MG63 (cell line): ENCODE data around the gene PLA1A. TPM values are rescaled to one million over a fixed set of nuclear protein-coding genes. Genes with fewer than 3 reads are reported as not detected.

ENCODE experiments used
- DNase-seq: peaks from one replicate; pipeline ENCODE4 v3.0.0-alpha.2; 2020
- H3K27me3 ChIP-seq: fragments of 250-450 bp; sonication (Bioruptor Pico); 2 replicates; pipeline ENCODE4 v1.5.1; 2020; ENCODE audit warnings: mild to moderate bottlenecking, moderate library complexity
- H3K36me3 ChIP-seq: fragments of 250-450 bp; sonication (Bioruptor Pico); 2 replicates; pipeline ENCODE4 v1.5.1; 2020; ENCODE audit warnings: mild to moderate bottlenecking, moderate library complexity
- H3K4me3 ChIP-seq: fragments of 250-450 bp; sonication (Bioruptor Pico); 2 replicates; pipeline ENCODE4 v1.5.1; 2020; ENCODE audit warnings: mild to moderate bottlenecking, moderate library complexity
- H3K9me3 ChIP-seq: fragments of 250-450 bp; sonication (Bioruptor Pico); 2 replicates; pipeline ENCODE4 v1.5.1; 2020; ENCODE audit warnings: mild to moderate bottlenecking, moderate library complexity
- total RNA-seq: library from RNA; depleted of rRNA; stranded (reverse); fragments of >200 nt; shearing (Covaris generic); gene quantifications from 2 replicates; pipeline ENCODE4 v1.2.3, GENCODE V29; 2014; ENCODE audit warnings: low replicate concordance

Gene PLA1A
- total RNA-seq, 1 experiment from 2014 or later: not detected

DNA sequence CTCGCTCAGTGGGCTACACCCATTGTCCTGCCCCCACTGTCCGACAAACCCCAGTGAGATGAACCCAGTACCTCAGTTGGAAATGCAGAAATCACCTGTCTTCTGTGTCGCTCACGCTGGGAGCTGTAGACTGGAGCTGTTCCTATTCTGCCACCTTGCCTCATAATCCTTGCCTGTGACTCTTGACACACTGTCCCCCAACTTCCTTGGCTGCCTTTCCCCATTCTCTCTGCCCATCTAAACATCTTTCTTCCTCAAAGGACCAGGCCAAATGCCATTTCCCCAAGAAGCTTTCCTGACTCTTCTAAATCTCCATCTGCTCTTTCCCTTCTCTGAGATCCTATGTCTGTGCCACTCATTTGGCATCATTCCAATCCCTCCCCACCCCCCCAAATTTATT lies 28.5 kb upstream of the PLA1A start:
- Histone ChIP-seq H3K4me3 (no peak overlapping the region), H3K9me3 (no peaks in the 10 kb centered on the region; the same call in 1 of the 2 replicates), H3K27me3 (peaks cover 2% of the 10 kb centered on the region; the same call in 1 of the 2 replicates), H3K36me3 (no peaks in the 10 kb centered on the region)
- DNase-seq: no peak

DNA sequence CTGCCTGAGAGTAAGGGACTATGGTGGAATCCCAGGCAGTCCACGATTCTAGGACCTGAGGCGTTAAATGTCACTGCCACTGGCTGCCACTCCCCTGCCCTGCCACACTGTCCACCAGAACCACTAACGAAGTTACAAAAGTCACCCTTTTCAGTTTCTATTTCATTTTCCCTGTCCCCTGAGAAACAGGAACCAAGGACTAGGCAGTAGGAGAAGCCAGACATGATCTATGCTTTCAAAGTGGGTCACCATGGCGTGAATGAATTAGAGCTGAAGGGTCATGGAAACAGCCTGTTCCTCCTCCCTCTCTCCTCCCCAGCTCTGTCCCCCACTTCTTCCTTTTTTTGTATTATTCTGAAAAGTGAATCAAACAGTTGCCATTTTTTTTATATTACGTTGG lies 27.5 kb upstream of the PLA1A start:
- Histone ChIP-seq H3K9me3 (no peaks in the 10 kb centered on the region; the same call in 1 of the 2 replicates), H3K36me3 (no peaks in the 10 kb centered on the region), H3K4me3 (no peak overlapping the region), H3K27me3 (peaks cover 2% of the 10 kb centered on the region; the same call in 1 of the 2 replicates)
- DNase-seq: no peak

DNA sequence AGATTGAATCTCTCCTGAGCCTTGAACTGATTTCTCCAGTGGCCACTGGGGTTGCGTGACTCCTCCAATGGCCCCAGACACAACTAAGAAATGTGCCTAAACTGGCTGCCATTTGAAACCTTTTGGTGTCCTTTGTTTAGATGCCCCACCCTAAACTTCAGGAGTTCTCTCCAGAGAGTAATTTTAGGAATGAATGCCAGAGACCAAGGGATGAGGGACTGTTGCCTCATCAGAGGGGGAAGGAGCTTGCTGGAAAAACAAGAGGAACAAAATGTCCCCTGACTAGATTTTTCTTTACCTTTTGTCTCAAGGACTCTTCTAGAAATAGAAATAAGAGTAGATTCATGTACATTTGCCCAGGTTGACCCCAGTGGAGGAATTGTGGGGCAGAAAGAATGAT lies 26.5 kb upstream of the PLA1A start:
- Histone ChIP-seq H3K9me3 (no peaks in the 10 kb centered on the region), H3K4me3 (no peak overlapping the region), H3K36me3 (no peaks in the 10 kb centered on the region), H3K27me3 (no peaks in the 10 kb centered on the region; the same call in 1 of the 2 replicates)
- no peak for DNase-seq

DNA sequence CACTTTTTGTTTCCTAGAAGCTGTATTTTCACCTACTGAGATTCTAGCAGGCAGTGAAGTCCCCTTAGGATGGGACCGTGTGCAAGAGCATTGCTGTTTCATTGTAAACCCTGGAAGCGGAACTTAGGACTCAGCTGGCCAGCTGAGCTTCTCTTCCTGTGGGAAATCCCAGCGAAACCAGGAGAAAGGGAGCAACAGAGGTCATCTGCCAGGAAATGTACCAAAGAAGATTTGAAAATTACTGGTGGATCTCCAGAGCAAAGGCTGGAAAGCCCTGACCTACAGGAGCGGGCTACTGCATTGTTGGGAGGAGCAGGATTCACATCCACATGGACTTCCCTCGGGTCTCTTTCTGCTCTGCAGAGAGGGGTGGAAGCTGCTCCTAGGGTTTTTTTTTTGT lies 26.0 kb upstream of the PLA1A start:
- DNase-seq: no peak
- Histone ChIP-seq H3K9me3 (no peaks in the 10 kb centered on the region), H3K27me3 (no peaks in the 10 kb centered on the region; the same call in 1 of the 2 replicates), H3K4me3 (no peak overlapping the region), H3K36me3 (no peaks in the 10 kb centered on the region)

DNA sequence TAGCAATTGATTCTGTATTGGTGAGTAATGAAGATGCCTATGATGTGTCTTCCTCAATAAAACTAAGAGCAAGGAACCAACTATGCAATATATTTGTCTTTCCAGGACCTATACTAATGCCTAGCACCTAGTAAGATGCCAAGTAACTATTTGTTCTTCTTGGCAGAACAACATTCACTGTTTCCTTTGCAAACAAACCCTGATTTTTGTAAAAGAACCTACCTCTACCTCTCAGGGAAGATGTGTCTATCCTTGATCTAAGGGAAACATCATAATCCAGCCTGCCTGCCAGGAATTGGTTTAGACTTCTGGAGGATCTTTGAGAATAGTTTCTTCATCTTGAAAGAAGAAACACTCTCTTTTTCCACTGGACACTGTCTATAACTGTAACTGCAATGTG lies 22.2 kb upstream of the PLA1A start:
- Histone ChIP-seq H3K9me3 (no peaks in the 10 kb centered on the region), H3K36me3 (no peaks in the 10 kb centered on the region), H3K4me3 (no peak overlapping the region)

DNA sequence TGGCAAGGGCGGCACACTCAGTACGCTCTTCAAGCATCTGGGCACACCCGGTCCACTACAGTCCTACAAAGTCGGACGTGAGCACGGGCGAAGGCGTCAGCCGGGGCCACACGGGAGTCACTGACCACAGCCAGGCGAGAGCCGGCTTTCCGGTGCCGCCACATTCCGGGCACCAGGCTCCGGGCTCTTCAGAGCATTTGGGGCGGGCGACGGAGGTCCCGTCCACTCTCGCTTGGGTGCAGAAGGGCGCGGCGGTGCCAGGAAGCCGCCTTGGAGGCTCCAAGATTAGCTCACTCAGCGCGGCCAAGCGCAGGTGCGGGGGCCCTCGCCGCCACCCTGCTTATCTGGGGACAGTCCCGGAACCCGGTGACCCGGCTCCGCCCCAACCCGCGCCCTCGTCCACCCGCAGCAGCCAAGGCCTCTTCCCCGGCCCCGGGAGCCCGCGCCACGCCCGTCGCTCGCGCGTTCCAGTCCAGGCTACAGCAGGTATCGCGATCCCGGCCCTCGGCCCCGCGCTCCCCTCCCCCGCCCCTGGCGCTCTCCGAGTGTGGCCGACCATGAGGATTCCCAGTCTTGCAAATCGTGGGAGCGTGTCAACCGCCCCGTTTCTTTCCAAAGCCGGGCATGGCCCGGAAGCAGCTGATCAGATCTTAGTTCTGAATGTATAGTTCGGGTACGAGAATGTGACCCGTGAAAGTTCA lies 18.2 kb upstream of the PLA1A start, which contains the start of gene ADPRH:
Gene ADPRH, plus strand, starts transcription at position 127 of the 701 bp plus-strand sequence. CDS start 2,678 bp downstream, outside the sequence.
- Histone ChIP-seq H3K9me3 (no peaks in the 10 kb centered on the region), H3K27me3 (no peaks in the 10 kb centered on the region), H3K4me3 (peak within 1 kb of the TSS; percentile 47), H3K36me3 (no peaks in the 10 kb centered on the region)
- DNase-seq: peak; percentile 70

More for the DNA sequence above, 22.2 kb upstream of the PLA1A start:
- no peaks in the 10 kb centered on the region for H3K27me3 ChIP-seq
- DNase-seq: no peak

DNA sequence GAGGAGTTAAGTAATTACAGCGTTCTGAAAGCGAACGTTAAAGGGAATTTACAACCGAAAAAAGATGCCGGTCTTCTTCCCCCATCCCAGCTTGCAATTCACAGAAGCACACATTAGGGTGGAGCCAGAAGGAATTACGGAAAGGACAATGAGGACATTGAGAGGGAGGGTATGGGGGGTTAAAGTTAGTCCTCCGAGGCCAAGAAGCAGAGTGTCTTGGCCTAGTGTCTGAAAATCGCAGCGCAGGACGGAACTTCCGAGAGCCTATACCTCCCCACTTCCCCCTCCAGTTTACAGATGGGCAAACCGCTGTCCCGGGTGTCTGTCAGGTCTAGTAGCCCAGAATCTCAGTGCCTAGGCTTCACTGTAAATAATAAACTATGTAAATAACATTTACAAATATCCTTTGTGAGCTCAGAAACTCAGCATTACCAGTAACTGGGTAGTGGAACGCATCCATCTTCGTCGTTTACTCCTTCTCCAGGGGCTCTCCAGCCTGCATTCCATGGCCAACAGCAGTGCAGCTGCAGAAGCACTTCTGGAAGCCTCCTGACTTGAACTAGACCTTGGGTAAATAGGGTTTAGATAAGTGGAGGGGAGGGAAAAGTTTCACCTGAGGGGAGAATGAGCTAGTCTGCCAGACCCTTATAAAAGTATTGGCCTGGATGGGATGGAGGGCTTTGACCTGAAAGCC lies 17.5 kb upstream of the PLA1A start:
- Histone ChIP-seq H3K36me3 (no peaks in the 10 kb centered on the region), H3K27me3 (no peaks in the 10 kb centered on the region), H3K9me3 (no peaks in the 10 kb centered on the region), H3K4me3 (peak overlapping the region; percentile 47)
- no peak for DNase-seq

DNA sequence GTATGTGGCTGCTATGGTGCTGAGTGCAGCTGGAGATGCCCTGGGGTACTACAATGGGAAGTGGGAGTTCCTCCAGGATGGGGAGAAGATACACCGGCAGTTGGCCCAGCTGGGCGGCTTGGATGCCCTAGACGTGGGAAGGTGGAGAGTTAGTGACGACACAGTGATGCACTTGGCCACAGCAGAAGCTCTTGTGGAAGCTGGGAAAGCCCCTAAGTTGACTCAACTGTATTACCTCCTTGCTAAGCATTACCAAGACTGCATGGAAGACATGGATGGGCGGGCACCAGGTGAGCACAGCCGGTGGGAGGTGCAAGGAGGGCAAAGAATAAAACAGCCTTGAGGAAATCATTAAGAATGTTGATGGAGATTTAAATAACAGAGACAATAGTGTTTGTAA lies 15.5 kb upstream of the PLA1A start:
- no peaks in the 10 kb centered on the region for H3K9me3 ChIP-seq
- H3K4me3 ChIP-seq: no peak overlapping the region
- no peak for DNase-seq
- H3K27me3 ChIP-seq: no peaks in the 10 kb centered on the region
- no peaks in the 10 kb centered on the region for H3K36me3 ChIP-seq

DNA sequence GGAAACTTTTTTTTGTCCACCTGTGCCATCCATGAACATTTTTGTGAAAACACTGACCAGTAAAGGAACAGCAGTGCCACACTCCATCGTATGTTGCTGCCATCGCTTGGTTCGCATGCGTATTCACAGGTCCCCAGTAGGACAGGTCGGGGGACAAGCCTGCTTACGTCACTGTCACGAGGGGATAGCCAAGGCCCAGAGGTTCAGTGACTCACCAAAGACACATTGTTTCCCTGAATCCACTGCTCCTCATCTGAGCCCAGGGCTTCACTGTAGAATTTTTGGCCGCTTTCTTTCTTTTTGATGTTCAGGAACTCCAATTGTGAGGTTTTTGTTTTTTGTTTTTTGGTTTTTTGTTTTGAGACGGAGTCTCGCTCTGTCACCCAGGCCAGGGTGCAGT lies 12.5 kb upstream of the PLA1A start:
- no peaks in the 10 kb centered on the region for H3K9me3 ChIP-seq
- H3K27me3 ChIP-seq: no peaks in the 10 kb centered on the region

DNA sequence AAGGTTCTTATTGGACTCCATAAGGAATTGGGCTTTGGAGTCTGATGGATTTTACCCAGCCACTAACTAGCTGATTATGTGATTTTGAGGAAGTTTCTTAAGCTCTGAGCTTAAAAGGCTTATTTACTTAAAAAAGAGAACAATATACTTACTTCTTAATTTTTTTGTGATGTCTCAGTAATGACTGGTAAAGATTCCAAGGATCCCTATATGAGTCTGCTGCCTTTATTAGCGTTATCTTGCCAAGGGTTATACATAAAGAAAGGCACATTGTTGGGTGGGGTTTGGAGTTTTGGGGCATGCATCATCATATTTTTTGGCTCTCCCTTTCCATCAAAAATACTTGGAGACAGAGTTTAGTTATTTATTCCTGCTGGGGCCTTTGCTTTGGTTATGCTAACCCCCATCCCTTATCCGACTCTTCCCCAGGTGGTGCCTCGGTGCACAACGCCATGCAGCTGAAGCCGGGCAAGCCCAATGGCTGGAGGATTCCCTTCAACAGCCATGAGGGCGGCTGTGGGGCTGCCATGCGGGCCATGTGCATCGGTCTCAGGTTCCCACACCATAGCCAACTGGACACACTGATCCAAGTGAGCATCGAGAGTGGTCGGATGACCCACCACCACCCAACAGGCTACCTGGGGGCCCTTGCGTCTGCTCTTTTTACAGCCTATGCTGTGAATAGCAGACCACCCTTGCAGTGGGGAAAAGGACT lies 11.7 kb upstream of the PLA1A start:
- Histone ChIP-seq H3K9me3 (0 out of 2 replicates have a peak, but pooled peaks cover 2% of the 10 kb centered on the region), H3K36me3 (no peaks in the 10 kb centered on the region)

More for the DNA sequence above, 12.5 kb upstream of the PLA1A start:
- DNase-seq: no peak
- Histone ChIP-seq H3K36me3 (no peaks in the 10 kb centered on the region), H3K4me3 (no peak overlapping the region)

DNA sequence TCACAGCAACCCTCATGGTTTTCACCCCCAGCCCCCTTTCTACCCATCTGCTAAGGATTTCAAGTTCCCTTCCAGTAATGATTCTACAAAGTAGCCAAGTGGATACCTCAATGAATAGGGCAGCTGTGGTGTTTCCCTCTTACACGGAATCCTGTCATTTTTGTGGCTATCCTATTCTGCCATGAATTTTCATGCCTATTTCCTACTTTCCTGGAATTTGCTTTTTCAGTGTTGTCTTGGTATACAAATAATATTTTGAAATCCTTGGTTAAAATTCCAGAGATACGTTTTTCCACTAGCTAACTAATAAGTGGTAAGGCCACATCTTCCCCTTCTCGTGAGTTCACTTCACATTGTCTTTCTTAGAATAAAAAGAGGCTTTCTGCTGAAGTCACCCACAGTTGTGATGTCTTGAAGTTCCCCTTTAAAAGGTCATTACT lies 10.9 kb upstream of the PLA1A start:
- 0 out of 2 replicates have a peak, but pooled peaks cover 2% of the 10 kb centered on the region for H3K9me3 ChIP-seq
- H3K27me3 ChIP-seq: no peaks in the 10 kb centered on the region
- DNase-seq: no peak
- no peak overlapping the region for H3K4me3 ChIP-seq
- H3K36me3 ChIP-seq: no peaks in the 10 kb centered on the region

More for the DNA sequence above, 11.7 kb upstream of the PLA1A start:
- peak; percentile 29 for DNase-seq
- Histone ChIP-seq H3K27me3 (no peaks in the 10 kb centered on the region), H3K4me3 (no peak overlapping the region)

DNA sequence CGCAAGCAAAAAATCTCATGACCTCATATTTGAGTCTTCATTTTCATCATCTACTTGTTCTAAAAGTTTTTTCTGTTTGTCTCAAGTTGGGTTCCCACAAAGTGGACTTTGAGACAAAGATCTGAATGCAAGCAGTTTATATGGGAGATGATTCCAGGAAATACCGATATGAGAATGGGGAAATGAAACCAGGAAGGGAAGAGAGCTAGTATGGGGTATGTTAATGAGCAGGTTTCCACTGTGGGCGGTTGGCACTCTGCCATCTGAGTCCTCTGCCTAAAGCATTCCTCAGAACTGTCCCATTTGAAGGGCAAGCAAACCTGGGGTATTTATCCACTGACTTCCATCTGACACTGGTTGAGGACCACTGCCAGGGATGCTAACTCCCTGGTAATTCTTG lies 9.6 kb upstream of the PLA1A start:
- H3K27me3 ChIP-seq: no peaks in the 10 kb centered on the region; the same call in 1 of the 2 replicates
- no peaks in the 10 kb centered on the region for H3K36me3 ChIP-seq
- H3K4me3 ChIP-seq: no peak overlapping the region
- DNase-seq: no peak
- H3K9me3 ChIP-seq: 0 out of 2 replicates have a peak, but pooled peaks cover 2% of the 10 kb centered on the region

DNA sequence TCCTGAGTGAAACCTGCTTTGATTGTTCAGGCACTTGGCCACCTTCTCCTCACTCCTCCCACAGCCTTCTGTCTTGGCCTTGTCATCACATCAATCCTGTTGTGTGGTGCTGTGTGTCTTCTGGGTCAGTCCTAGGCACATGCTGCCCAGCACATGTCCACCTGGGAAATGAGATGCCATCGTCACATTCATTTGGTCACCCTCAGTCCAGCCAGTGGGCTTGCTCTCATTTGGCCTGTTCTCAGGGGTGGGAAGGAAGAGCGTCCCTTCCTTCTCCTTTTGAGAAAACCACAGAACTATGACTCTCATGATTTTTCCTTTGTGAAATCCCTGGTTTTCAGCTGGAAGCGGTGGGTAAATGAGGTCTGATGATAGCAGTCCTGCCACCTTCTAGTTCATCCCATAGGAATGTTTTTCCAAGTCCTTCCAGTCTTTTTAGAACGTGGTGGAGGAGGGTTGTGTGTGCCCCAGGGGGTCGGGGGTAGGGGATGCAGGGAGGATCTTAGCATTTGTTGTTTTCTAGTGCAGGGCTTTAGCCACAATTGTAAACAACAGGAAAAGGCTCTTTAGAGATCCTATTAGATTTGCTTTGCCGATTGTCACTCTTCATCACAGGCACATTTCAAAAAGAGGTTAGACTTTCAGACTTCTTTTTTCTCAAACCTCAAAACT lies 8.4 kb upstream of the PLA1A start:
- H3K36me3 ChIP-seq: no peaks in the 10 kb centered on the region
- H3K4me3 ChIP-seq: no peak overlapping the region
- H3K27me3 ChIP-seq: no peaks in the 10 kb centered on the region; the same call in 1 of the 2 replicates
- DNase-seq: no peak
- H3K9me3 ChIP-seq: 0 out of 2 replicates have a peak, but pooled peaks cover 2% of the 10 kb centered on the region

DNA sequence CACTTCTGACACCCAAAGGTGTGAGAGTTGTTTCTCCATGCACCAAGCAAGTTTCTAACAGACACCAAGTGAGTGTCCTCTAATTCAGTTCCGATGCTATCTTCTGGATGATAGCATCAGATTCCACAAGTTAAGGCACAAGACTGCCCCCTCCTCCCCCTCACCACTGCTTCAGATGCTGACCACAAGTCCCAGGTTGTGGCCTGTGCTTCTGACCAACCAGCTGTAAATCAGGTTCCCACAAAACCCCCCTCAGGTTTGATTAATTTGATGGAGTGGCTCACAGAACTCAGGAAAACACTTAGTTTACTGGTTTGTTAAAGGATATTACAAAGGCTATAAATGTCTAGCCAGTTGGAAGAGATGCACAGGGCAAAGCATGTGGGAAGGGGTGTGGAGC lies 7.0 kb upstream of the PLA1A start:
- Histone ChIP-seq H3K27me3 (no peaks in the 10 kb centered on the region; the same call in 1 of the 2 replicates), H3K36me3 (no peaks in the 10 kb centered on the region), H3K4me3 (no peak overlapping the region), H3K9me3 (0 out of 2 replicates have a peak, but pooled peaks cover 2% of the 10 kb centered on the region)
- DNase-seq: no peak

DNA sequence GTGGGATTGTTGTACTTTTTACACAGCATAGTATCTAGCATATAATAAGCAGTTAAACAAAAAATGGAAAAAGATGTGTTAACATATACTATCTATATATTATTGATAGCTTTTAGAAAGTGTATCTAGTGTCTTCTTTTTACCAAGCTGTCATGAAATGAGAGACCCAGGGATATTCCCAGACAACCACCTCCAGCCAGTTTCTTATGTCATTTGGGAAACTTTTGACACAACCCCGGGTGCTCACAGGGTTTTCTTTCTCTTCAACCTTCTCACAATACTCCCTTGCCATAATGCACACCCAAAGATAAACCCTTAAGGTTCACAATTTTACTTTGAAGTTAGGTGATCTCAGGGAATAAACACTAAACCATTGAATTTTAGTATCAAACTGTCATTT lies 4.8 kb upstream of the PLA1A start:
- no peak for DNase-seq
- Histone ChIP-seq H3K9me3 (0 out of 2 replicates have a peak, but pooled peaks cover 2% of the 10 kb centered on the region), H3K4me3 (no peak overlapping the region), H3K36me3 (no peaks in the 10 kb centered on the region), H3K27me3 (no peaks in the 10 kb centered on the region; the same call in 1 of the 2 replicates)

DNA sequence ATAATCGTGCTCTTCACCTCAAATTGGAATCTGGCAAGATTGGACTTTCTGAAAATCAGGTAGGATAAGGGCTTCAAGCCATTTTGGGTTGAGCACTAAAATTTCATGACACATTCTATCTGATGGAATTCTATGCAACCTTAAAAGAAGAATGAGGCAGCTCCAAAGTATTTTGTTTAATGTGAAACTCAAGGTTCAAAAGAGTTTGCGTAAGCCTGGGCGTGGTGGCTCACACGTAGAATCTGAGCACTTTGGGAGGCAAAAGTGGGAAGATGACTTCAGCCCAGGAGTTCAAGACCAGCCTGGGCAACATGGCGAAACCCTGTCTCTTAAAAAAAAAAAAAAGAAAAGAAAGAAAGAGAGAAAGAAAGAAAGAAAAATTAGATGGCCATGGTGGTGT lies 3.6 kb upstream of the PLA1A start:
- no peaks in the 10 kb centered on the region; the same call in 1 of the 2 replicates for H3K27me3 ChIP-seq
- H3K36me3 ChIP-seq: no peaks in the 10 kb centered on the region
- 0 out of 2 replicates have a peak, but pooled peaks cover 2% of the 10 kb centered on the region for H3K9me3 ChIP-seq
- H3K4me3 ChIP-seq: no peak overlapping the region
- no peak for DNase-seq
